ENCODE data around the gene MYO19. TPM values are rescaled to one million over a fixed set of nuclear protein-coding genes. Genes with fewer than 3 reads are reported as not detected.

Gene MYO19
- total and polyA plus RNA-seq, 8 donors, result 16.4 to 46.4 (median 28.3) TPM

DNA sequence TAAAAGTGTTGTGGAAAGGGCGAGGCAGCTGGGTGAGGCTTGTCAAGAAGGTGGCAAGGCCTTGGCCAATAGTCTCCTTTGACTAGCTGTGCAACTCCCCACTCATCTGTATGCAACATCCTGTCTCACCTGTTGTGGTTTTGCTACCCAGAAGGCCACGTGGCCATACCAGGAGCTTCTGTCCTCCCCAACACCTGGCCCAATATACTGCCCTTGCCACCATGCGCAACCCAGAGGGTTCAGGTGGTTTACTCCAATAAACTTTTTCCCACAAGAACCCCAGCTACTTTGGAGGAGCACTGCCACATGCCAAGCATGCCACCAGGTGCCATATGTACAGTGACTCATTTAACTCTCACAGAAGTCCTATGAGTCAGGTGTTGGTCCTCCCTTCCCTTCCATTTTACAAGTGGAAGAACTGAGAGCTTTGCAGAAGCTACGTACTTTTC, 10.2 kb downstream of the MYO19 start:
- Histone ChIP-seq H3K27me3 (no peaks in the 10 kb centered on the region), H3K9me3 (no peaks in the 10 kb centered on the region), H3K36me3 (peaks cover 5 to 27% (median 9%) of the 10 kb centered on the region in 3 donors), H3K27ac (no peak overlapping the region), H3K4me3 (no peak overlapping the region), H3K4me1 (no peaks in the 10 kb centered on the region)
- DNase-seq (no peak), FAIRE-seq (no peak), ATAC-seq (no peak)
- TF ChIP-seq CTCF (IDR thresholded peaks at IDR 0.05), result no peak
- WGBS, 2 donors, result 94 to 97% methylated on average over 4 of the region's 4 CpGs
- intact Hi-C loops (cut with DNase I), result no loop called here

- DNase-seq, result no peak
- ATAC-seq, result no peak
- FAIRE-seq, result no peak
- no peaks in the 10 kb centered on the region for H3K4me1 ChIP-seq
- no peak overlapping the region for H3K27ac ChIP-seq
- no peak overlapping the region for H3K4me3 ChIP-seq
- intact Hi-C loops (cut with DNase I), result no loop called here
- H3K36me3 ChIP-seq, result peaks cover 5 to 27% (median 9%) of the 10 kb centered on the region in 3 donors
- TF ChIP-seq CTCF (IDR thresholded peaks at IDR 0.05), result no peak
- 96 to 100% methylated on average over 2 of the region's 2 CpGs for WGBS, 2 donors
- no peaks in the 10 kb centered on the region for H3K27me3 ChIP-seq
- H3K9me3 ChIP-seq, result no peaks in the 10 kb centered on the region
Measured at GRCh38 chr17:36523113-36523512, 11.6 kb downstream of the MYO19 start.

- H3K4me1 ChIP-seq, result no peaks in the 10 kb centered on the region
- H3K9me3 ChIP-seq, result no peaks in the 10 kb centered on the region
- ATAC-seq (no peak), FAIRE-seq (no peak), DNase-seq (no peak)
- no peaks in the 10 kb centered on the region for H3K27me3 ChIP-seq
- 90 to 93% methylated on average over 4 of the region's 4 CpGs for whole genome bisulfite sequencing, 2 donors
- H3K4me3 ChIP-seq, result no peak overlapping the region
- no peak for TF ChIP-seq CTCF (IDR thresholded peaks at IDR 0.05)
- no peaks in the 10 kb centered on the region for H3K36me3 ChIP-seq
- H3K27ac ChIP-seq, result no peak overlapping the region
- intact Hi-C loops (cut with DNase I), result no loop called here
Measured at GRCh38 chr17:36515837-36516236, 18.8 kb downstream of the MYO19 start.

DNA sequence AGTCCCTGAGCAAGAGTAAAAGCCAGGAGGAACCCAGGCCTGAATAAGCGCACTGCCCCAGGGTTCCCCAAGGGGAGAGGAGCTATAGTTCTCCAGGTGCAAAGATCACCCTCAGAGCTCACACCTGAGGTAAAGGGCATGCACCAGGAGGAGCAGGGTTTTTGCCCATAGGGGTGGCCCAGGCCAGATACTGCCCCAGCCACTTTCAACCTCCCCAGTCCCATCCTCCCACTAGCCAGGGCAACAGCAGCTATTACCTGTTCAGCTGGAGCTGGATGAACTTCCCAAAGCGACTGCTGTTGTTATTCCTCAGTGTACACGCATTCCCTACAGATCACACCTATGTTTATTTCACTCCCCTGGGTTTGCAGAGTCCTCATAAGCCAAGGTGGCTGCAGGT, 19.8 kb downstream of the MYO19 start:
- no peak for DNase-seq
- no peak for TF ChIP-seq CTCF (IDR thresholded peaks at IDR 0.05)
- FAIRE-seq, result no peak
- WGBS, 2 donors, result 90 to 94% methylated on average over 3 of the region's 3 CpGs
- no peaks in the 10 kb centered on the region for H3K27me3 ChIP-seq
- no peak overlapping the region for H3K27ac ChIP-seq
- H3K4me1 ChIP-seq, result no peaks in the 10 kb centered on the region
- no peak overlapping the region for H3K4me3 ChIP-seq
- no peaks in the 10 kb centered on the region for H3K9me3 ChIP-seq
- no peaks in the 10 kb centered on the region for H3K36me3 ChIP-seq
- no peak for ATAC-seq
- intact Hi-C loops (cut with DNase I), result no loop called here

DNA sequence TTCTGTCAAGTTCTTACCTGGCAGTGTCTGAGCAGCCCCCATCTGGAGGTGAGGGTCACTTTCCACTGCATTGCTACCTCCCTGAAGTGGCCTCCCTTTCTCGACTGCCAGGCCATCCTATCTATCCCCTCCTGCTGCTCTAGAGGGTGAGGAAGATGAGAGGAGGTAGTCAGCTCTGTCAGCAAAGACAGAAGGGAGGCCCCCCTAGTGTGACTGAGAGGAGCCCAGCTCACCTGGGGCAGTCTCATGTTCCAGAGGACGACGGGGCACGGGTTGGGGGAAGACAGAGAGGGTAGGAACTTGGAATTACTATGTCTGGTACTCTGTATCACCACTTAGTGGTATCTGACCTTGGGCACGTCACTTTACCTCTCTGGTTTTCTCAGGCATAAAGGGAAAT, 22.0 kb downstream of the MYO19 start:
- 76 to 79% methylated on average over 5 of the region's 5 CpGs for WGBS, 2 donors
- intact Hi-C loops (cut with DNase I), result no loop called here
- Histone ChIP-seq H3K36me3 (no peaks in the 10 kb centered on the region), H3K27me3 (no peaks in the 10 kb centered on the region), H3K9me3 (no peaks in the 10 kb centered on the region), H3K4me1 (no peaks in the 10 kb centered on the region), H3K4me3 (no peak overlapping the region), H3K27ac (no peak overlapping the region)
- no peak for TF ChIP-seq CTCF (IDR thresholded peaks at IDR 0.05)
- FAIRE-seq, result no peak
- DNase-seq, result no peak
- ATAC-seq, result no peak

All from pancreas (tissue), 10 donors.